K562 treated with DMSO at 1 percent for 48 hours (cell line): ENCODE results near the gene PDE4B. TPM values are rescaled to one million over a fixed set of nuclear protein-coding genes. Genes with fewer than 3 reads are reported as not detected.

ENCODE experiments used
- total RNA-seq: library from RNA; unstranded; fragments of 300-600 nt; gene quantifications from 2 replicates; pipeline ENCODE4 v1.2.3, GENCODE V29; 2022; ENCODE audit warnings: low replicate concordance; ENCODE audit errors: extremely low read depth

Gene PDE4B
- not detected in 2 replicates for total RNA-seq

GRCh38 chr1:65792669-65793358 is at the start of gene PDE4B:
Gene PDE4B (plus strand): TSS chr1:65792895.

